Measurements from ENCODE around the gene LDLR.
A peak's percentile ranks its signal among the peaks of the same experiment; 100 is the strongest.
"Not testable (repeated sequence)": the region's sequence is repeated elsewhere in the genome, so short reads cannot be mapped to it uniquely, and the experiment has no call there.

The LDLR gene

GRCh38 chr19:11070123-11070522 lies 19.1 kb upstream of the LDLR start:
- DNase-seq (ENCODE audit: low spot score) = no peak

GRCh38 chr19:11073568-11073967 lies 15.7 kb upstream of the LDLR start:
- no peak for DNase-seq (ENCODE audit: low spot score)

- not testable (repeated sequence) for DNase-seq (ENCODE audit: low spot score)
These were observed 12.5 kb upstream of the LDLR start for GRCh38 chr19:11076792-11077191.

- no peak for DNase-seq (ENCODE audit: low spot score)
These were observed 10.4 kb upstream of the LDLR start for GRCh38 chr19:11078893-11079292.

GRCh38 chr19:11079999-11080398 lies 9.3 kb upstream of the LDLR start:
- no peak for DNase-seq (ENCODE audit: low spot score)

- no peak for DNase-seq (ENCODE audit: low spot score)
These were observed 1.3 kb upstream of the LDLR start for GRCh38 chr19:11087870-11088505.

- DNase-seq (ENCODE audit: low spot score) = no peak
These were observed 583 bp upstream of the LDLR start for GRCh38 chr19:11088506-11089253.

GRCh38 chr19:11090014-11090263 lies 676 bp downstream of the LDLR start:
- not testable (repeated sequence) for DNase-seq (ENCODE audit: low spot score)

GRCh38 chr19:11090264-11090996 lies 1.2 kb downstream of the LDLR start:
- peak; percentile 96 for DNase-seq (ENCODE audit: low spot score)

- no peak for DNase-seq (ENCODE audit: low spot score)
These were observed 1.9 kb downstream of the LDLR start for GRCh38 chr19:11090997-11091702.

- DNase-seq (ENCODE audit: low spot score) = no peak
These were observed 2.5 kb downstream of the LDLR start for GRCh38 chr19:11091703-11092153.

GRCh38 chr19:11092181-11092538 lies 2.9 kb downstream of the LDLR start:
- no peak for DNase-seq (ENCODE audit: low spot score)

GRCh38 chr19:11093689-11094238 lies 4.5 kb downstream of the LDLR start:
- no peak for DNase-seq (ENCODE audit: low spot score)

- DNase-seq (ENCODE audit: low spot score) = no peak
These were observed 5.2 kb downstream of the LDLR start for GRCh38 chr19:11094520-11094894.

- peak; percentile 88 for DNase-seq (ENCODE audit: low spot score)
These were observed 7.1 kb downstream of the LDLR start for GRCh38 chr19:11096210-11096841.

- DNase-seq (ENCODE audit: low spot score) = not testable (repeated sequence)
These were observed 8.1 kb downstream of the LDLR start for GRCh38 chr19:11097367-11097766.

GRCh38 chr19:11098327-11098726 lies 9.1 kb downstream of the LDLR start:
- DNase-seq (ENCODE audit: low spot score) = no peak

GRCh38 chr19:11098861-11099260 lies 9.6 kb downstream of the LDLR start:
- no peak for DNase-seq (ENCODE audit: low spot score)

GRCh38 chr19:11100049-11100448 lies 10.8 kb downstream of the LDLR start:
- no peak for DNase-seq (ENCODE audit: low spot score)

GRCh38 chr19:11101057-11101456 lies 11.8 kb downstream of the LDLR start:
- no peak for DNase-seq (ENCODE audit: low spot score)

GRCh38 chr19:11102944-11103343 lies 13.7 kb downstream of the LDLR start:
- no peak for DNase-seq (ENCODE audit: low spot score)

GRCh38 chr19:11103667-11104066 lies 14.4 kb downstream of the LDLR start:
- not testable (repeated sequence) for DNase-seq (ENCODE audit: low spot score)

Measured in left forelimb (tissue), 1 donor.